ENCODE measurements around the gene SLC29A1.

- TF ChIP-seq CTCF (IDR thresholded peaks at IDR 0.05) (no peak), POLR2AphosphoS5 (IDR thresholded peaks at IDR 0.05) (no peak), POLR2A (IDR thresholded peaks at IDR 0.05) (no peak)
Measured at GRCh38 chr6:44278774-44279697, 55.6 kb downstream of the SLC29A1 start.

All from prostate gland (tissue), 2 donors.